Suppressor macrophage treated with lipopolysaccharide for 1 hour (primary cell): Measurements from ENCODE around the gene ARHGEF1.

ENCODE experiments used
- DNase-seq, 3 donors: peaks; one replicate each; pipeline ENCODE4 v3.0.0-alpha.2; 2020 to 2022

Gene ARHGEF1, protein sequence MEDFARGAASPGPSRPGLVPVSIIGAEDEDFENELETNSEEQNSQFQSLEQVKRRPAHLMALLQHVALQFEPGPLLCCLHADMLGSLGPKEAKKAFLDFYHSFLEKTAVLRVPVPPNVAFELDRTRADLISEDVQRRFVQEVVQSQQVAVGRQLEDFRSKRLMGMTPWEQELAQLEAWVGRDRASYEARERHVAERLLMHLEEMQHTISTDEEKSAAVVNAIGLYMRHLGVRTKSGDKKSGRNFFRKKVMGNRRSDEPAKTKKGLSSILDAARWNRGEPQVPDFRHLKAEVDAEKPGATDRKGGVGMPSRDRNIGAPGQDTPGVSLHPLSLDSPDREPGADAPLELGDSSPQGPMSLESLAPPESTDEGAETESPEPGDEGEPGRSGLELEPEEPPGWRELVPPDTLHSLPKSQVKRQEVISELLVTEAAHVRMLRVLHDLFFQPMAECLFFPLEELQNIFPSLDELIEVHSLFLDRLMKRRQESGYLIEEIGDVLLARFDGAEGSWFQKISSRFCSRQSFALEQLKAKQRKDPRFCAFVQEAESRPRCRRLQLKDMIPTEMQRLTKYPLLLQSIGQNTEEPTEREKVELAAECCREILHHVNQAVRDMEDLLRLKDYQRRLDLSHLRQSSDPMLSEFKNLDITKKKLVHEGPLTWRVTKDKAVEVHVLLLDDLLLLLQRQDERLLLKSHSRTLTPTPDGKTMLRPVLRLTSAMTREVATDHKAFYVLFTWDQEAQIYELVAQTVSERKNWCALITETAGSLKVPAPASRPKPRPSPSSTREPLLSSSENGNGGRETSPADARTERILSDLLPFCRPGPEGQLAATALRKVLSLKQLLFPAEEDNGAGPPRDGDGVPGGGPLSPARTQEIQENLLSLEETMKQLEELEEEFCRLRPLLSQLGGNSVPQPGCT

GRCh38 chr19:41882568-41883462 is at the start of gene ARHGEF1:
ARHGEF1 (plus strand) TSS chr19:41883184; CDS start chr19:41888083, 4,899 bp downstream.
- peak; percentile 26 to 76 (median 45) for DNase-seq

- no peak for DNase-seq
These were observed 44.8 kb upstream of the ARHGEF1 start for GRCh38 chr19:41837981-41838708.

DNA sequence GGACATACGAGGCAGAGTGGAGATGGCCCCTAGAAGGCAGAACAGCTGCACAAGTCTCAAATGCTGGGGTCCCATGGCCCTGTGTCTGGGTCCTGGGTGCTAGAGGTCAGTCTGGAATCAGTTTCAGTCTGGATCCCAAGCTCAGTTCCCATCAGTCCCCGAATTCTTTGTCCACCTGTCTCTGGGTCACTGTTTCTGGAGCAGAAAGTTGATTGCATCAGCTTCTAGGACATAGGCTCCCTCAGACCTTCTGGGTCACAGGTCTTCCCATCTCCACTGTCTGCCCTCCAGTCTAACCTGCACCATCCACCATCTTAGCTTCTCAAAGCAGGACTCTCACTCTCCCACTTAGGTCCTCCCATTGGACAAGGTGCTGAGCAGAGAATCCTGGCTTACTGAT is 43.8 kb upstream of the ARHGEF1 start:
- no peak for DNase-seq

GRCh38 chr19:41843371-41843770 is 39.6 kb upstream of the ARHGEF1 start:
- DNase-seq, result no peak

GRCh38 chr19:41844601-41845000 is 38.4 kb upstream of the ARHGEF1 start, which contains the start of gene LYPD4:
LYPD4 (minus strand) TSS chr19:41844683; CDS start chr19:41839285, 5,398 bp downstream.
- DNase-seq, result no peak

DNA sequence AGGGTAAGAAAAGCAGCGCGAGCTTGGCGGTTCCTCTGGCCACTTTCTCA is 38.2 kb upstream of the ARHGEF1 start, which contains the start of gene DMRTC2:
Gene DMRTC2, plus strand, starts transcription at position 42 of the 50 bp plus-strand sequence. CDS start 2,387 bp downstream, outside the sequence.
- DNase-seq, result no peak

GRCh38 chr19:41845051-41845590 is 37.9 kb upstream of the ARHGEF1 start:
- DNase-seq, result no peak

DNA sequence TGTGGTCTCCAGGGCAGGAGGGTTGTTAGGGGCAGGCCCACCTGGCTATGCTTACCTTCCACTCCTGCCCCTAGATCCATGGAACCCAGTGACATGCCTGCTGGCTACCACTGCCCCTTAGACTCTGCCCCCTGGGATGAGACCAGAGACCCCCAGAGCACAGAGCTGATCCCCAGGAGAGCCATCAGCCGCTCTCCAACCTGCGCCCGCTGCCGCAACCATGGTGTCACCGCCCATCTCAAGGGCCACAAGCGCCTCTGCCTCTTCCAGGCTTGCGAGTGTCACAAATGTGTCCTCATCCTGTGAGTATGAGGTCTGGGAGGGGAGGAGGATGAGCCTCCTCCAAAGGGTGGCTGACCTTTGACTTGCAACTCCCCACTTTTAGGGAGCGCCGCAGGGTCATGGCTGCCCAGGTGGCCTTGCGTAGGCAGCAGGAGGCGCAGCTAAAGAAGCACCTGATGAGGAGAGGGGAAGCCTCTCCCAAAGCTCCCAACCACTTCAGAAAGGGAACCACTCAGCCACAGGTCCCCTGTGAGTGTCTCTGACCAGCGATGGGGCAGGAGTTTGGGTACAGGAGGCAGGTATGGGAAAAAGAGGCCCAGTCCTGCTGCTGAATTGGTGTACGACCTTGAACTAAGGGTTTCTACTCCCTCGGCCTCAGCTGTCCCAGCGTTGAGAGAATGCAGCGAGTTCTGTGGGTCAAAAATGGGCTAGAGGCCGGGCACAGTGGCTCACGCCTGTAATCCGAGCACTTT is 35.5 kb upstream of the ARHGEF1 start:
- DNase-seq, result no peak

GRCh38 chr19:41848666-41849065 is 34.3 kb upstream of the ARHGEF1 start:
- DNase-seq, result no peak

- no peak for DNase-seq
These were observed 33.9 kb upstream of the ARHGEF1 start for GRCh38 chr19:41849067-41849466.

DNA sequence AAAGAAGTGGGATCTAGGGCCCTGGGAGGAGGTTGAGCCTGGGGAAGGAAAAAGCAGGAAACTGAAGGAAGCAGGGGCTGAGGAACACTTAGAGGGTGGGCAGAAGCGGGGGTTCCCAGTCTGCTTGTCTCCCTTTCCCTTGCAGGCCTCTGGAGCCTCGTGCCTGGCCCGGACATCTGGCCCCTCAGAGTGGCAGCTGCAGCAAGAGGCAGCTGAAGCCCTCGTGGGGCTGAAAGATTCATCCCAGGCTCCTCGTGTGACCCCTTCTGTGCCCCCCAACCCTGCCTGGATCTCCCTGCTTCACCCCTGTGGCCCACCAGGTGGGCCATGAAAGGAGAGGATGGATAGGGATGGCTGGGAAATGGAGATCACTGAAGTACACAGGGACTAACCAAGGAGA is 32.6 kb upstream of the ARHGEF1 start:
- DNase-seq, result no peak

GRCh38 chr19:41851456-41851855 is 31.5 kb upstream of the ARHGEF1 start:
- no peak for DNase-seq

GRCh38 chr19:41853344-41853743 is 29.6 kb upstream of the ARHGEF1 start:
- DNase-seq, result no peak

DNA sequence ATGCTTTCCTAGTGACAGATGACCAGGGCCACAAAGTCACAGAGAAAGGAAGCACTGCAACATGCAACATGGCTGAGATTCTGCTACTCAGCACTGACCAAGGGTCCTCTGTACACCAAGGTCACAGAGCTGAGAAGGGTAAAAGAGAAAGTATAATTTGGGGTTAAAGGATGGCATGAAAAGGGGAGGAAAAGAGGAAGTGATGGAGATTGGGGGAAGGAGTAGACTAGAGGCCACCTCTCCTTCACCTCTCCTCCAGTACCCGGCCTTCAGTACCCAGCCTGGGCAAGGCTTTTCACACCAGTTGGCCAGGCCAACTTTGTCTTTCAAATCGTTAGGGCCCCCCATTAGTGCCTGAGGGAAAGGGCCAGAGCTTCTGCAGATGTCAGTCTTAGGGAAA is 29.2 kb upstream of the ARHGEF1 start:
- DNase-seq, result no peak

DNA sequence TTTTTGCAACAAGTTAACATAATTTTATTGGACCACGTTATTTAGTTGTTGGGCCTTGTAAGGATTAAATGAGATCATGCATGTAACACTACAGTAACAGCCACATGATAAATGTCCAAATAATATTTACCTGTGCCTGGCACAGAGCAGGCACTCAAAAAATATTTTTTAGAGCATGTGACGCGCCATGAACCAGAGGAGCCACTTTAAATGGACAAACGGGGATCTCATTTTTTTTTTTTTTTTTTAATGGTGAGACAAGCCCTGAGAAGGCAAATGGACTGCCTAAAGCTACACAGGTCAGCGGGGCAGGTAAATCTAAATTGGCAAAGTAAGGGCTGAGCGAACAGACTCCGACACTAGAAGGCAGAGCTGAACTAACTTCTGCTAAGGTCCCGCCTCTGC is 23.8 kb upstream of the ARHGEF1 start:
- no peak for DNase-seq

DNA sequence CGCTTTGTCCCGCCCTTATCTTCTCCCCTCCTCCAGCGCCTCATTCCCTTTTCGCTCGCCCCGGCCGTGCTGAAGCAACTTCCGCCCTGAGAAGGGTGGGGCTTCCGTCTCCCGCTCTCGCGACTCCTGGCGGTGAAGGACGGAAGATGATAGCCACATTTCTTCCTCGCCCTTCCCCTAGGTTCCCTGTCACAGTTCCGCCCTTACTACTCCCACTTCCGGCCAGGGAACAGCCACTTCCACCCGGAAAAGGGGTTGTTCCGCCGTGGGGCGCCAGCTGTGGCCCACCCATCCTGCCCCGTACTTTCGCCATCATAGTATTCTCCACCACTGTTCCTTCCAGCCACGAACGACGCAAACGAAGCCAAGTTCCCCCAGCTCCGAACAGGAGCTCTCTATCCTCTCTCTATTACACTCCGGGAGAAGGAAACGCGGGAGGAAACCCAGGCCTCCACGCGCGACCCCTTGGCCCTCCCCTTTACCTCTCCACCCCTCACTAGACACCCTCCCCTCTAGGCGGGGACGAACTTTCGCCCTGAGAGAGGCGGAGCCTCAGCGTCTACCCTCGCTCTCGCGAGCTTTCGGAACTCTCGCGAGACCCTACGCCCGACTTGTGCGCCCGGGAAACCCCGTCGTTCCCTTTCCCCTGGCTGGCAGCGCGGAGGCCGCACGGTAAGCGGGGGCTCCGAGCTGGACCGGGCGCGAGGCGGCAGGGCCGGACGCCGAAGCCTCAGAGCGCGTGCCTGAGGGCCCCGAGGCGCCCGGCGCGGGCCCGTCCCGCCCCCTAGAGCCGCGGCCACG is 23.2 kb upstream of the ARHGEF1 start, which contains the start of gene RPS19:
Gene RPS19, plus strand, starts transcription at position 638 of the 801 bp plus-strand sequence. CDS start 520 bp downstream, outside the sequence.
- DNase-seq, result peak; percentile 99 to 100 (median 99)

DNA sequence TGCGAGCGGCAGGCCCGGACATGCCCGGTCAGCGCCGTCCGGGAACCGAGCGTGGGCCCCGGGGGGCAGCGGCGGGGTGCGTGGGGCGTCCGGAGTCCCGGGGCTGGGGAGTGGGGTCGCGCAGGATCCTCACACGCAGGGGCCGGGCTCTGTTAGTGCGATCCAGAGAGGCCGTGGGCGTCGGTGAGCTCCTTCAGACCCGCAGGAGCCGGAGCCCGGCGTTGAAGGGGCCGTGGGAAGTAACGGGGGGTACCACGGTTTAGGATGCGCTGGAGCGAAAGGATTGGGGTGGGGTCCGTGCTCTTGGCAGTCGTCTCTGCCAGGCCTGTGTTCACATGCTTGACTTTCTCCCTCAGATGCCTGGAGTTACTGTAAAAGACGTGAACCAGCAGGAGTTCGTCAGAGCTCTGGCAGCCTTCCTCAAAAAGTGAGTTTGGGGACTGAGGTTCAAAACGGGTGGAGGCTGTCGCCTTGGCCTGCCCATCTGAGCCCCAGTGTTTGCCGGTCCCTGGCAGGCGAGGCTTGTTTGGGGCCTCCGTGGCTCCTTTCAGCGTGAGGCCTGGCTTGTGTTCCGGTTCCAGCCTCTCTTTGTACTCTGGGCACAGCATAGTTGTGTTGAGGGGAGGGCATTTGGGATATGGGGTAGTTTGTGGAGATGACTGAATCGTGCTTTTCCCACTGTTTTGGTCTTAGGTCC is 22.4 kb upstream of the ARHGEF1 start:
- peak; percentile 27 to 44 (median 35) for DNase-seq

DNA sequence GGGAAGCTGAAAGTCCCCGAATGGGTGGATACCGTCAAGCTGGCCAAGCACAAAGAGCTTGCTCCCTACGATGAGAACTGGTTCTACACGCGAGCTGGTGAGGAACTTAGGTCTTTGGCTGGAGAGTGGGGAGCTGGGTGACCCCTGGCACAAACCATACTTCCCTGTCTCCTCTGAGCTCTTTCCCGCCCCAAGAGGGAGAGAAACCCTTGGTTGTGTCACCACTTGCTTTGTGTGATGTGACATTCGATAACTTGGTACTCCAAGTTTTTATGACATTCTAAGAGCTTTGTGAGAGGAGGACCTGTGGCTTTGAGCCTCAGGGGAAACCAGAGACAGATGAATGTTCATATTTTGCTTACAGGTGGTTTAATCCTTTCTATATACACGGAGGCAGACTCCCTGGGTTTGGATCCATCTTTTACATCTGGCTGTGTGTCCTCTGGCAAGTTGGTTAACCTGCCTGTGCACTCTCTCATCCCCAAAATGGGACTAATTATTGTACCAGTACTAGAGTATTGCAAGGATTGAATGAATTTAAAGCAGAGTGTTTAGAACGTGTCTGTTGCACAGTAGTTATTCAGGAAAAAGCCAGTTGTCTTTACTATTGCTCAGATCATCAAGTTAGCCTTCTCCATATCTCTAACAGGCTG is 21.7 kb upstream of the ARHGEF1 start:
- DNase-seq, result peak in 2 of 3 donors; percentile 27 to 29

GRCh38 chr19:41861846-41862245 is 21.1 kb upstream of the ARHGEF1 start:
- DNase-seq, result no peak
